HG03108 (cell line): ENCODE measurements around the gene DPP3.
"Not testable (repeated sequence)": the region's sequence is repeated elsewhere in the genome, so short reads cannot be mapped to it uniquely, and the experiment has no call there.

ENCODE experiments used
- ATAC-seq: cut with Tn5 transposase; IDR thresholded peaks from one replicate; pipeline ENCODE4 v1.9.1; 2021; ENCODE audit warnings: moderate library complexity; ENCODE audit not compliant: unreplicated experiment

Gene DPP3

DNA sequence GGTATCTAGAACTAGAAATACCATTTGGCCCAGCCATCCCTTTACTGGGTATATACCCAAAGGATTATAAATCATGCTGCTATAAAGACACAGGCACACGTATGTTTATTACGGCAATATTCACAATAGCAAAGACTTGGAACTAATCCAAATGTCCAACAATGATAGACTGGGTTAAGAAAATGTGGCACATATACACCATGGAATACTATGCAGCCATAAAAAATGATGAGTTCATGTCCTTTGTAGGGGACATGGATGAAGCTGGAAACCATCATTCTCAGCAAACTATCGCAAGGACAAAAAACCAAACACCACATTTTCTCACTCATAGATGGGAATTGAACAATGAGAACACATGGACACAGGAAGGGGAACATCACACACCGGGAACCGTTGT lies 16.1 kb upstream of the DPP3 start:
- ATAC-seq, result not testable (repeated sequence)

DNA sequence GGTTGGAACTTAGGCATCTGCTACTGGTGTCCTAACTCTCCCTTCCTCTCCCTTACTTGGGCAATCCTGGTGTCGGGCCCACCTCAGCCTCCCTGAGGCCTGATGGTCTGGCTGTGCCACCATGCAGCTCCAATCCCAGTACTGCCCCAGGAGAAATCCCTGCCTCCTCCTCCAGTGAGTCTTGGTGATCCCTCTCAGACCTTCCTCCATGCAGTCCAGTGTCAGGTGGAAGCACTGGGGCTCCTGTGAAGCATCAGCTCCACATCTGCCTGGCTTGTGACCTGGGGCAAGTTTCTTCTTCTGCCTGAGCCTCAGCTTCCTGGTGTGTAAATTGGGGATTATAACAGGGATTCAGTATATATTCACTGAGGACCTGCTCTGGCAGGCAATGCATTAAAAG lies 15.3 kb upstream of the DPP3 start:
- no peak for ATAC-seq

DNA sequence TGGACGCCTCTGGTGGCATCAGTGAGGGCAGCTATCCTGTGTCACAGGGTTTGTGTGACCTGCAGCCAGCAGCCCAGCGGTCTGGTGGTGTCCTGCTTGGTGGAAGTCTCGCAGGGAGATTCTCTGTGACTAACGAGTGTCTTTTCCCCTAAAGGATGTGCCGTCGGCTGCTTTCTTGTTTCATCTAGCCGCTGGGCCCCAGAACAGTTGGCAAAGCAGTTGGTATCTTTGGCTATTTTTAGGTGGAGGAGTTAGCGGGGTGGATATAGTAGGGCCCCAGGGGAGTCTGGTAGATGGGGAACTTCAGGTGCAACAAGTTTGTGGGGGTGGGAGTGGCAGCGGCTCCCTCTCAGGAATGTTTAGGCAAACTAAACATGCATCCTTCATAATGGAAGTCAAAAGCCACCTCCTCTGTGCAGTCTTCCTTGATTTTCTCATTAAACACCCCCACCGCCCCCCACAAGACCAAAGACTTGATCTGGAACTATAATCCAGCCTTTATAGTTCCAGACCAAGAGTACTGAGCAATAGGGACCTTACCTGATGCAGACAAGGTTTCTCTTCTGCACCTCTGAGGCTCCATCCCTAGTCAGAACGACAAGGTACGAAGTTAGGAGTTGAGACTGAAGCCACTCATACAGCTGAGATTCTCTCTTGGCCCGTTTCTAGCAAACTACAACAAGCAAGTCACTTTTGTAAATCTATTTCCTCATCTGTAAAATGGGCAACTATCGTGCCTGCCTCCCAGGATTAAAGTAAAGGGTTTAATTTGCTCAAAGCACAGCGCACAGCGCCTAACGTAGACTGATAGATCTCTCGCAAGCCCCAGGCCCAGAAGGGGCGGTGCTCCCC lies 14.6 kb upstream of the DPP3 start:
- ATAC-seq, result no peak

DNA sequence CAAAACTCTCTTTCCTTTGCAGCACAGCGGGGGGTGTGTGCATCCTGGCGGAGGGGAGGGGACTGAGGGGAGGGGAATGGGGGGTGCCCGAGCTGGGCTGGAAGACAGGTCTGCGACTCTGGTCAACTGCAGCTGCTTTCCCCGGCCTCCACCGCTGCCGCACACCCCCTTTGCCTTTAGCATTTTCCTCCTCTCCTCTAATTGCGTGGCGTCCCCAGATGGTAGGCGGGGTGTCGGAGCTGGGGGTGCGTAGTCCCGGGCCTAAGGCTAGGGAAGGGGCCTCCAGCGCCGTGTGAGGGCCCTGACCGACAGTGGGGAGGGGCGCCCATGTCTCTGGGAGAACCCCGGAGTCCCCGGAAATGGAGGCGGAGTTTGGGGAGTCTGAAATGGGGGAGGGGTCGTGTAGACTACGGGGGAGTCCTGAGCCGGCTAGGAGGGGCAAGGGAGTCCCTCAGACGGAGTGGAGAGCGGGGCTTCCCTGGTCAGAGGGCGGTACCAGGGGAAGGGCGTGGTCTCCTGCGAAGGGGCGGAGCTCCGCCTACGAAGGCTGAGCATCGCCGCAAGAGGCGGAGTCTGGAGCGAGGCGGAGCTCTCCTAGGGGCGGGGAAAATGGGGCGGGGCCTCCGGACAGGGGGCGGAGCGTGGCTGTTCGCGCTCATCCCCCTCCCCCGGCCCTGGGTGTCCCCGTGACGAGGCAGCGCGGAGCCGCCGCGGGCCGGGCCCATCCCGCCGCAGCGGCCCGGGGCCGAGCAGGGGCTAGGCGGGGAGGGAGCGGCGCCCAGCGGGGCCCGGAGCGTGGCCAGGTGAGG lies 13.8 kb upstream of the DPP3 start, which contains the start of gene PELI3:
Gene PELI3 (plus strand): TSS at position 681 of the 809 bp plus-strand sequence. CDS start 1,224 bp downstream, outside the sequence.
- peak; percentile 70 for ATAC-seq

DNA sequence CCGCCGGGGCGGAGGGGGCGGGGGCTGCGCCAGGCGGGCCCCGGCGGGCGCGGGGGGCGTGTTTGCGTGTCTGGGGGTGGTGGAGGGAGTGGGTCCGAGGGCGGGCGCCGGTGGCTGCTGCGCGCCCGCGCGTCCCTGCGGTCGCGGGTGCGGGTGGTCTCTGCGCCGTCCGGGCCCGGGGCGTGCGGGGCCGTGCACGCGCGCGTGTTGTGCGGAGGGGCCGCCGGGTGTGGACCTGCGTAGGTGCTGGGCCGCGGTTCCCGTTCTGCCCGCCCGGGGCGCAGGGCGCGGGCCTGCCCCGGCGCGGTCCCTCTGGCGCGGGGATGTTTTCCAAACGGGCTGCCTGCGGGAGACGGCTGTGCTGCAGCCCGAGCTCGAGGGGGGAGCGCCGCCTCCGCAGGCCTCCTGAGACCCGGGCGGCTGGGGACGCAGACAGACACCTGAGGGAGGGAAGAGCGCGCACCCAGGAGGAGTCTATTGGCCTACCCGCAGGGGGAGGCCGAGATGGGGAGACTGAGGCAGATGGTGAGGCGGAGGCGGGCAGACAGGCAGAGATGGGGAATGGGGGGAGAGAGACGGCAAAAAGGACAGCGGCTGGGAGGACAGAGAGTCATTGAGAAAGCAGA lies 13.1 kb upstream of the DPP3 start:
- peak; percentile 16 for ATAC-seq

DNA sequence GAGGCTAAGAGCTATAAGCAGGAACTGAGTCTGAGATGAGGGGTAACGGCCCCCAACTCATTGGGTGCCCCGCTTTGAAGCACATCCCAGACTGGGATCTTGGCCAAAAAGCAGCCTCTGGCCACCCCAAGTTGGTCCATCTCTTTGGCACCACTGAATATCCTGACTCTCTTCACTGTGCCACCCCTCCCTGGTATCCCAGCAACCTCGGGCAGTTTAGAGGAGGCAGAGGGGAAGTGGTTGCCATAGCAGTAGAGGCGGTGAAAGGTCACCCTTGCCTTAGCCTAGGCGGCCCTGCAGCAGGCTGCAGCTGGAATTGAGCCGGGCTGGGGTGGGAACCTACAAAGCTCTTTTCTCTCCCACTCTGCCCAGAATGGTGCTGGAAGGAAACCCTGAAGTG lies 12.5 kb upstream of the DPP3 start:
- no peak for ATAC-seq

DNA sequence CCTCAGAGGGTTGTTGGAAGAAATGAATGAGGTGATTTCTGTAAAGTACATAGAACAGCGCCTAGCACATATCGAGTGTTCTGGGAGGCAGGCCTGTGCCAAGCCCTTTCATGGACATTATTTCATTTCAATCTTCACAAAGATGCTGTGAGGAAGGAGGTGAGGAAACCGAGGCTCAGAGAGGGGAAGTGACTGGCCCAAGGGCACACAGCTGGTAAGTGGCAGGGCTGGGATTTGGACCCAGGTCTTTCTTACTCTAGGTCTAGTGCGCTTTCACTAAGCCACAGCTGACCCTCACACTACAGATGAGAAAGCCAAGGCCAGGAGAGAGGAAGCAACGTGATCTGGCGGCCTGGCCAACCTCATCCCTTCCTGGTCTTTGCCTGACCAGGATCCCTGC lies 11.5 kb upstream of the DPP3 start:
- no peak for ATAC-seq

DNA sequence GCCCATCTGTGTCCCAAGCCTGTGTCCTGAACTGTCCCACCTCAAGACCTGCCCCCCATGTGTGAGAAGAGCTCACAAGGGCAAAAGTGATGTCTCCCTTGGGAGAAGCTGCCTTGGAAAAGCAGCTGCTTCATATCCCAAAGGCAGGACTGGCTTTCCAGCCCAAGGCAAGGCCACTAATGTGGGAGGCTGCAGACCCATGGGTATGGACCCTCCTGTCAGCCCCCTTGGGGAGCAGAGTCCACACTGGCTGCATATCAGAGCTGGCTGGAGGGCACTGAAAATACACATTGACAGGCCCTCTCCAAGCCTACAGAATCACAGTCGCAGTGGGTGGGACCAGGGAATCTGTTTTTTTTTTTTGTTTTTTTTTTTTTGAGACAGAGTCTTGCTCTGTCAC lies 10.8 kb upstream of the DPP3 start:
- no peak for ATAC-seq

DNA sequence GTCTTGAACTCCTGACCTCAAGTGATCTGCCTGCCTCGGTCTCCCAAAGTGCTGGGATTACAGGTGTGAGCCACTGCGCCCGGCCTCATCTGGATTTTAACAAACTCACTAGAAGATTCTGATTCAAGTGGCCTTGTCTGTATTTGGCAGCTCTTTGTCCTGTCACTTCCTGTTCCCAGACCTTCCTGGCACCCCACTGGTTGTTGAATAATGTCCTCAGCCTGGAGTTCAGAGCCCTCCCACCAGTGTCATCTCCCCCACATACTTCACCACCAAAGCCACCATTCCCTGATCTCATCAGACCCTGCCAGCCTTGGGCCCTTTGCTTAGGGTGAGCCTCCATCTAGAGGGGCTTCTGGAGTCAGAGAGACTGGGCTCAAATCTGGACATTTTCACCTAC lies 10.2 kb upstream of the DPP3 start:
- ATAC-seq, result no peak

DNA sequence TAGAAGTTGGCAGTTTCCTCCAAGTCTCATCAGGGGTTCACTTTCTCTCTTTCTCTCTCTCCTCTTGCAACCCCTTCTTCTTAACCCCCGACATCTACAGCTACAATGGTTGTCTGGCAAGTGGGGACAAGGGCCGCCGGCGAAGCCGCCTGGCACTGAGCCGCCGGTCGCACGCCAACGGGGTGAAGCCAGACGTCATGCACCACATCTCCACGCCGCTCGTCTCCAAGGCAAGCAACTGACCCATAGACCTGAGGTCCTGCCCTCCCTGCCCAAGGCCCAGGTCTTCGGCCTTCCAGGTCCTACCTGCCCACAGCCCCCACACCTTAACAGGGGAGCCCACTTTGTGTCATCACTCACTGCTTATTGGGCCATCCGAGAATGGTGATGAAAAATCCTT lies 9.1 kb upstream of the DPP3 start:
- ATAC-seq, result no peak

DNA sequence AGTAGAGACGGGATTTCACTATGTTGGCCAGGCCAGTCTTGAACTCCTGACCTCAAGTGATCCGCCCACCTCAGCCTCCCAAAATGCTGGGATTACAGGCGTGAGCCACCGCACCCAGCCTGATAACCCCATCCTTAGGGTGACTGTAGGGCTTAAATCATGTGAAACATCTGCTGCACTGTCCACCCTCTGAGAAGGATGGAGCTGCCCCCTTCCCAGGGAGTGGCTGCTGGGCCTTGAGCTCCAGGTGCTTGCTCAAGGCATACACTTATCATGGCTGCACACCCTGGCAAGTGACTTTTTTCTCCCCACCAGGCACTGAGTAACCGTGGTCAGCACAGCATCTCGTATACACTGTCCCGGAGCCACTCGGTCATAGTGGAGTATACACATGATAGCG lies 8.2 kb upstream of the DPP3 start:
- ATAC-seq, result no peak

DNA sequence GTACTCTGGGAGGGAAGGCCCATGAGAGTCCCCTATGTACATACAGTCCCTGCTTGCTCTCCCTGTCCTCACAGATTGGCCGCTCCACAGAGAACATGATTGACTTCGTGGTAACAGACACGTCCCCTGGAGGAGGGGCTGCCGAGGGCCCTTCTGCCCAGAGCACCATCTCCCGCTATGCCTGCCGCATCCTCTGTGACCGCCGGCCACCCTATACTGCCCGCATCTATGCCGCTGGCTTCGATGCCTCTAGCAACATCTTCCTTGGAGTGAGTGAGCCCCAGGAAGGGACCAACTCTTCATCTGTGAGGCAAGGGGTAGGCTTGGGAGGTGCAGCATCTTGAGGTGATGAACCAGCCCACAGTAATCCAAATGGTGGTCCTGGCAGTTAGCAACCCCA lies 7.1 kb upstream of the DPP3 start:
- ATAC-seq, result no peak

DNA sequence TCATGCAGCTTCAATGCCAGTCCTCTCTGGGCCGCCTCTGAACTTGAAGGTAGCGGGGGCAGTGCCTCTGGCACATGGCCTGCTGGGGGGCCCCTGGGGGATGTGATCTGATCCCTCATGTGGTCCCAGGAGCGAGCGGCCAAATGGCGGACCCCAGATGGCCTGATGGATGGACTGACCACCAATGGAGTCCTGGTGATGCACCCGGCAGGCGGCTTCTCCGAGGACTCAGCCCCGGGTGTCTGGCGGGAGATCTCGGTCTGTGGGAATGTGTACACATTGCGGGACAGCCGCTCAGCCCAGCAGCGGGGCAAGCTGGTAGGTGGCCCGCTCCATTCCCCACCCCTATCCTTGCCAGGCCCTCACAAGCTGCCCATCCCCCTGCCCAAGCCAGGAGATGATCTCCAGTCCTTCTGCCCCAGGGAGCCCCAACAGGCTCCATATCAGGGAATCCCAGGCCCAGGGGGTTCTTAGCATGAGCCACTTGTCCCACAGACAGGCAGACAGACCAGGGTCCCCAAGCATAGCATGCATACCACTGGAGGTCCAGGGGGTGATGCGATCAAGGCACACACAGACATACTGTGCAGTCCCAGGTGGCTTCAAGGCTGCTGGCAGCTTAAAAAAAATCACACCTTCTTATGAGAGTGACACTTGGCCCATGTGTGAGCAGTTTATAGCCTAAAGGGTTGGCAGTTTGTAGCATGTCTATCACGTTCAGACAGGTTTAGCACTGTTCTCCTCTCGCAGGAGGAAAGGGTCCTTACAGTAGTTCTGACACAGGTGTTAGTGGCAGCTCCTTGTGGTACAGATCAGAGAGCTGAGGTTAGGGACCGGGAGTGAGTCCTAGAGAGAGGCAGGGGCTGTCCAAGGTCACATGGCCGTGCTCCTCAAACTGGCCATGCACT lies 6.4 kb upstream of the DPP3 start:
- ATAC-seq, result no peak

DNA sequence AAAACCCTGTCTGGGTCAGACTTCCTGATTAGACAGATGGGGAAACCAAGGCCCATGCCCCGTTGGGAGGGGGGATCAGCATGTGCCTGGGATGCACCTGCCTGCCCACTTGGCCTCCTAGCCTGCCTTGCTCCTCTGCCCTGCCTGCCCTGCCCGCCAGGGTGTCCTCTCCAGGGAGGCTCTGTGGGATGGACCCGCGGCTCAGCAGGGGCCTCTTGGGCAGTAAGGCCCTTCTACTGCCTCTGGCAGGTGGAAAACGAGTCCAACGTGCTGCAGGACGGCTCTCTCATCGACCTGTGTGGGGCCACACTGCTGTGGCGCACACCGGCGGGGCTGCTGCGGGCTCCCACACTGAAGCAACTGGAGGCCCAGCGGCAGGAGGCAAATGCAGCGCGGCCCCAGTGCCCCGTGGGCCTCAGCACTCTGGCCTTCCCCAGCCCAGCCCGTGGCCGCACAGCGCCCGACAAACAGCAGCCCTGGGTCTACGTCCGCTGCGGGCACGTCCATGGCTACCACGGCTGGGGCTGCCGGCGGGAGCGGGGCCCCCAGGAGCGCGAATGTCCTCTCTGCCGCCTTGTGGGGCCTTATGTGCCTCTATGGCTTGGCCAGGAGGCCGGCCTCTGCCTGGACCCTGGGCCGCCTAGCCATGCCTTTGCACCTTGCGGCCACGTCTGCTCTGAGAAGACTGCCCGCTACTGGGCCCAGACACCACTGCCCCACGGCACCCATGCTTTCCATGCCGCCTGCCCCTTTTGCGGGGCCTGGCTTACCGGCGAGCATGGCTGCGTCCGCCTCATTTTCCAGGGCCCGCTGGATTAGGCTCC lies 4.7 kb upstream of the DPP3 start:
- ATAC-seq, result no peak

DNA sequence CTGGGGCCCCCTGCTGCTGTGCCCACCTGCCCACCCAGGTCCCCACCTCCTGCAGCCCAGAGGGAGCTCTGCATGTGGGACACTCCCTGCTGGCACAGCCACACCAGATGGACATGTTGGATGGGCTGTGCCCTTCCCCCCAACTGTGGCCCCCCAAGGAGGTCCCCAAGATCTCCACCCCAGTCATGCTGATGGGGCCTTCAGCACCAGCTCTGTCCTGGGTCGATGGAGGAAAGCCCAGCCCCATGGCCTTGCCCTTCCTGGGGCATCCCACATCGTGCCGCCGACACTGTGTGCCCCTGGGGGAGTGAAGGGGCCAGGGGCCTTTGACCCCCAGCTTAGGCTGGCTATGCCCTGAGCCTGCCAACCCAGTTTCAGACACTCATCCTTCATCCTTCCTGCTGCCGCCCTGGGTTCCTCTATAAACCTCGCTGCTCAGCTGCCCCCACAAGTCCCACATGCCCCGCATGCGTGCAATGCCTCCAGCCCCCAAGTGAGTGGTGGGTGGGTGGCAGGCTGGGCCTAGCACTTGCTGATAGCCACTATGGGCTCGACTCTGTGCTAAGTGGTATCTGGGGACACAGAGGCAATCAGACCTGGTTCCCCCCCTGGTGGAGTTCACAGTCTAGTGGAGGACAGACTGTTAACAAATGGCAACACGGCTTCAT lies 3.9 kb upstream of the DPP3 start:
- ATAC-seq, result no peak

DNA sequence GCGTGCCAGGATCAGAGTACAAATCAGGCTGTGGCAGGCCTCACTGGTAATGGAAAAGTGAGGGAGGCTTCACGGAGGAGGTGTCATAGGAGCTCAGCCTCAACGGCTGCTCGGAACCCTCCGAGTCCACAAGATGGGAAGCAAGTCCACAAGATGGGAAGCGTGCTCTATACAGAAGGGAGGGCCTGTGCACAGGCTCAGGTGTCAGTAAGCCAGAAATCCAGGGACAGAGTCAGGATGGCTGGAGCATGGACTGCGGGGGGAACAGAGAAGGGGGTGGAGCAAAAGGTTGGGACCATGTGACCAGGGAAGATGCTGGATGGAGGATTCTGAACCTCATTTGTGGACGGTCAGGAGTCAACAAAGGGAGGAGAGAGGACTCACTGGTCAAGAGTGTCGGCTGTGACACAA lies 3.4 kb upstream of the DPP3 start:
- ATAC-seq, result no peak

DNA sequence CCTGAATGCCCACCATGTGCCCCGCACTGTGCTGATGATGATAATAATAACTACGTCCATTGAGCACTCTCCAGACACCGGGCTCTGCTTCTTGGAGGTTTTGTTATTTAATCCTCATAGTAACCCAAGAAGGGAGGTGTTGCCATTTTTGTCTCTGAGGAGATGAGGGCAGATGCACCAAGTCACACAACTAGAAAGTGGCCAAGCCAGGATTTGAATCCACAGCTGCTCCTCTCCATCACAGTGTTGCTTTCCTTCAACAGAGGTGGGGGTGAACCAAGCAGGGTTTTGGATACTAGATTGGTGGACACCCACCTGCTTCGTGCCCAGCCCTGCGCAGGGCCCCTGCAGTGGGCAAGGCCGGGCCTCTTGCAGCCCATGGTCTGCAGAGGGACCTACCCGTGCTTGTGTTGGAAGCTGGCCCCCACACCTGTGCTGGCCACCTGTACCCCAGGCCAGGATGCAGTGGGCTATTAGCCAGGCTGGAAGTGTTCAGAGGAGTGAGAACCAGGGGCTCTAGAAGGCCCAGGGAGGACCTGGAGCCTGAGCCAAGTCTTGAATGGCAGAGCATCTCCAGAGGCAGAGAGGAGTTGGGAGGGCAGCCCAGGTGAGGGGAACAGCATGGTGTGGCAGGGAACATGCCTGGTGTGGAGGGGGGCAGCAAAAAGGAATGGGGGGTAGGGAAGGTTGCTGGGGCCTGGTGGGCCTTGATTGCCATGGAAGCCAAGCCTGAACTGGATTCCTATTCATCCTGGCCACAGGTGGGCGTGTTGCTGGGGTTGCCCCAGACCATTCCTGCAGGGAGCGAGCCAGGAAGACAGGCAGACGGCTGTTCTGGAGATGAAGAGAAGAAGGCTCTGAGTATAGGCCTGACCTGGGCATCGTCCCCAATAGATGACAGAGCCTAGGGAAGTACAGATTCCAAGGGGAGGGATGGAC lies 2.7 kb upstream of the DPP3 start:
- no peak for ATAC-seq

DNA sequence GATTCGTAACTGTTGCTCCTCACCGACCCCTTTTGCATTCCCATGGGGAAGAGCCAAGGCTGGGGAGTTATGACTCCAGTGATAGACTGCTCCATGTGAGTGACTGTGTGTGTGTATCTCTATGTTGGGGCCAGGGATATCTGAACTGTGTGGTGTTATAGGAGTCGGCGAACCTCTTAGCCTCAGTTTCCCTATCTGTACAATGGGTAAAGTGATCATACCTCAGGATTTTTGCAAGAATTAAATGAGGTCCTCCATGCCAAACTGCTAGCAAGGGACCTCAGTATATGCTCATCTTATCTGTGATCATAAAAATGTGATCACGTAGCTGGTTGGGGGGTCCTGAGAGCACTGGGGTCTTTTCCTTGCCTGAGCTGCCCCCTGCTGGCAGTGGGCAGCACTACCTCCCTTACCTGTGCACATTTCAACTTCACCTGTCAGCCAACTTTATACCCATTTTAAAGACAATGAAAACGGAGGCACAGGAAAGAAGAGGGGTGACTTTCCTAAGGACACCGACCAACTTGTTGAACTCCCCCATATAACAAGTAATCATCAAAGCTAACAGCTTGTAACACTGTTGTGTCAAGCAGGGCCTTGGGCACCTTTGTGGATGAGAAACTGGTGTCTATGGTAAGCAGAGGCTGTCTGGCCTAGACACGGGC lies 1.4 kb upstream of the DPP3 start:
- ATAC-seq, result no peak
